Measurements from ENCODE around the gene LRRC45. TPM values are rescaled to one million over a fixed set of nuclear protein-coding genes. Genes with fewer than 3 reads are reported as not detected.

The LRRC45 gene
- total and polyA plus RNA-seq, 2 experiments from 2014 or later = 16.1 to 40.7 TPM

DNA sequence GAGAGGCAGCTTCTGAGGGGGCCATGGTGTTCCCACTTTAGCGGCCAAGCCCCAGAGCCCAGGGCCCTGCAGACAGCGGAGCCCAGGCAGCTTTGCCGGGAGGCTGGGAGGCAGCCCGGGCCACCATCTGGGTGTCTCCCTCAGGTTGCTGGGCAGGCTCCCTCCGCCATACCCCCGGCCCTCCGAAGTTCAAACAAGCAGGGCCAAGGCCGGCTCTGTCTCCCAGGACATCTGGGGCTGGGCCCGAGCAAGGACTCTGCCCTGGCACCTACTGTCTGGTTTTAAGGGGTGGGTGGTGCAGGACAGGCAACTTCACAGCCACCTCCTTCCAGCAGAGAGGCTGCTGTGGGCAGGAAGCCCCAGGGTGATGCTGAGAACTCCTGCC is 39.9 kb downstream of the LRRC45 start:
- Histone ChIP-seq H3K4me1 (ENCODE audit: insufficient read depth) (no peaks in the 10 kb centered on the region), H3K9me2 (ENCODE audit: insufficient read depth) (no peaks in the 10 kb centered on the region), H3F3A (replicated peaks; ENCODE audit: low read depth) (peaks cover 7% of the 10 kb centered on the region; the same call in 1 of the 2 replicates), H3K27me3 (ENCODE audit: insufficient read depth) (no peaks in the 10 kb centered on the region), H3K36me3 (ENCODE audit: insufficient read depth) (no peaks in the 10 kb centered on the region), H2AFZ (no peak overlapping the region), H3K79me2 (replicated peaks; ENCODE audit: insufficient read depth) (no peaks in the 10 kb centered on the region), H4K20me1 (replicated peaks; ENCODE audit: insufficient read depth) (no peaks in the 10 kb centered on the region), H3K27ac (ENCODE audit: low read depth) (no peak overlapping the region), H3K4me3 (no peak overlapping the region), H3K4me2 (no peak overlapping the region)
- DNase-seq (ENCODE audit: low spot score) (no peak), ATAC-seq (no peak)
- Mint-ChIP-seq H3K4me3 (no peak overlapping the region), H3K4me1 (peaks cover 4% of the 10 kb centered on the region; the same call in 2 of the 3 replicates), H3K36me3 (ENCODE audit: low read depth) (peaks cover 4% of the 10 kb centered on the region), H3K9me3 (no peaks in the 10 kb centered on the region), H3K27me3 (ENCODE audit: insufficient read depth, low read depth, poor library complexity) (peaks cover 7% of the 10 kb centered on the region), H3K27ac (no peak overlapping the region)
- no peak for TF ChIP-seq ZNF114 (CRISPR knock-in tag; IDR thresholded peaks at IDR 0.05)
- TF ChIP-seq CREB1 (CRISPR knock-in tag; IDR thresholded peaks at IDR 0.05; ENCODE audit: low read depth) = no peak
- TF ChIP-seq REST (IDR thresholded peaks at IDR 0.05; ENCODE audit: unreplicated experiment) = no peak

DNA sequence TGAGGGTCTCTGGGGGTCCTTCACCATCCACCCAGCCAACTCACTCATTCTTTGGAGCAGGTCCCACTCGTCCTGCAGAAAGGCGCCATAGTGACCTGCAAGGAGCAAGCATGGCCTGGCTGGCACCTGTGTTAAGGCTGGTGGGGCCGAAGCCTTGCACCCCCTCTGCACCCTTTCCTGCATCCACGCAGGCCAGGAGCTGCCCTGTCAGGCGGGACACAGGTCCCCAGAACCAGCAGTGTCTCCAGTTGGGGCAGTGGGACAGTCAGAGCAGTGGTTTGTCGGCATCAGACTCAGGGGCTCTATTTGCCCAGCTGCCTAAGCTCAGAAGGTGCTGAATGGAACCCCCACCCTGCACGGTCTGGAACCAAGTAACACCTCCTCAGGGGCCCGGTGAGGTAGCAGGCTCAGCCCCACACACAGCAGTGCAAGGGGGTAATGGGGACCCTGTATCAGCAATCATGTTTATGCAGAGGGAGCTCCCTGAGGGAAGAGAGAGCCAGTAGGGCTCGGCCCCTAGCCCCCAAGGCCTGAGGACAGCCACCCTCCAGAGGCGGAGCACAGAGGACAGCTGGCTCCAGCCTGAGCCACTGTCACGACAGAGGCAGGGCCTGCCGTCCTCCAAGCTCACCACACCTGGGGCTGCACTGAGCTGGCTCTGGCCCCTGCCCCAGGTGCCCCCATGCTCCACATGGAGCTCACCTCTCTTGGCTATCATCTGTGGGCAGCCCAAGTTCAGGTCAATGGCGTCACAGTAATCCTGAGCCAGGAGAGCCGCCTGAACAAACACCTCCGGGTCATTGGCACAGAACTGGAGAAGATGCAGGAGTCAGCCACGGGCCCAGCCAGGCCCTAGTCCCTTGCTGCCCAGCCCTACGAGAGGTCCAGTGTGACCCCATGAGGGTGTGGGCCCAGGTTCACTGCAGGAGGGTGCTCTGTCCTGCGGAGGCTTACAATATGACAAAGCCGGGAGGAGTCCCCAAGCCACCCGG is 40.6 kb downstream of the LRRC45 start:
- H3K4me3 Mint-ChIP-seq = peak overlapping the region; percentile 72
- H3K4me3 ChIP-seq = no peak overlapping the region
- DNase-seq (ENCODE audit: low spot score) (no peak), ATAC-seq (no peak)
- peaks cover 5% of the 10 kb centered on the region for H3K27me3 Mint-ChIP-seq (ENCODE audit: insufficient read depth, low read depth, poor library complexity)
- H3K9me2 ChIP-seq (ENCODE audit: insufficient read depth) = no peaks in the 10 kb centered on the region
- no peaks in the 10 kb centered on the region for H3K79me2 ChIP-seq (replicated peaks; ENCODE audit: insufficient read depth)
- no peaks in the 10 kb centered on the region for H3K4me1 ChIP-seq (ENCODE audit: insufficient read depth)
- no peaks in the 10 kb centered on the region for H4K20me1 ChIP-seq (replicated peaks; ENCODE audit: insufficient read depth)
- no peaks in the 10 kb centered on the region for H3K27me3 ChIP-seq (ENCODE audit: insufficient read depth)
- H3K4me2 ChIP-seq = no peak overlapping the region
- no peaks in the 10 kb centered on the region for H3K36me3 ChIP-seq (ENCODE audit: insufficient read depth)
- no peak overlapping the region for H3K27ac ChIP-seq (ENCODE audit: low read depth)
- peaks cover 4% of the 10 kb centered on the region for H3K36me3 Mint-ChIP-seq (ENCODE audit: low read depth)
- peaks cover 4% of the 10 kb centered on the region; the same call in 2 of the 3 replicates for H3K4me1 Mint-ChIP-seq
- H3K27ac Mint-ChIP-seq = no peak overlapping the region
- no peaks in the 10 kb centered on the region for H3K9me3 Mint-ChIP-seq
- H2AFZ ChIP-seq = no peak overlapping the region
- peaks cover 7% of the 10 kb centered on the region; the same call in 1 of the 2 replicates for H3F3A ChIP-seq (replicated peaks; ENCODE audit: low read depth)
- TF ChIP-seq ZNF462 (CRISPR knock-in tag; IDR thresholded peaks at IDR 0.05) = no peak
- no peak for TF ChIP-seq EZH2 (IDR thresholded peaks at IDR 0.05; ENCODE audit: low read depth, unreplicated experiment)
- no peak for TF ChIP-seq STAT1 (IDR thresholded peaks at IDR 0.05; ENCODE audit: unreplicated experiment)
- TF ChIP-seq NANOG (IDR thresholded peaks at IDR 0.05; ENCODE audit: borderline replicate concordance) = no peak
- TF ChIP-seq, protein P1, sequence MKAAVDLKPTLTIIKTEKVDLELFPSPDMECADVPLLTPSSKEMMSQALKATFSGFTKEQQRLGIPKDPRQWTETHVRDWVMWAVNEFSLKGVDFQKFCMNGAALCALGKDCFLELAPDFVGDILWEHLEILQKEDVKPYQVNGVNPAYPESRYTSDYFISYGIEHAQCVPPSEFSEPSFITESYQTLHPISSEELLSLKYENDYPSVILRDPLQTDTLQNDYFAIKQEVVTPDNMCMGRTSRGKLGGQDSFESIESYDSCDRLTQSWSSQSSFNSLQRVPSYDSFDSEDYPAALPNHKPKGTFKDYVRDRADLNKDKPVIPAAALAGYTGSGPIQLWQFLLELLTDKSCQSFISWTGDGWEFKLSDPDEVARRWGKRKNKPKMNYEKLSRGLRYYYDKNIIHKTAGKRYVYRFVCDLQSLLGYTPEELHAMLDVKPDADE (IDR thresholded peaks at IDR 0.05) = no peak
- TF ChIP-seq POLR2AphosphoS5 (IDR thresholded peaks at IDR 0.05; ENCODE audit: low read depth) = no peak
- no peak for TF ChIP-seq CREB1 (CRISPR knock-in tag; IDR thresholded peaks at IDR 0.05; ENCODE audit: low read depth)
